NCI-H2227 (cell line): Measurements from ENCODE around the gene STX11.
A peak's percentile ranks its signal among the peaks of the same experiment; 100 is the strongest.

Source experiments
- DNase-seq: peaks from one replicate; lab custom pipeline; 2025; ENCODE audit not compliant: unreplicated experiment; lab: John Stamatoyannopoulos, UW

The STX11 gene

DNA sequence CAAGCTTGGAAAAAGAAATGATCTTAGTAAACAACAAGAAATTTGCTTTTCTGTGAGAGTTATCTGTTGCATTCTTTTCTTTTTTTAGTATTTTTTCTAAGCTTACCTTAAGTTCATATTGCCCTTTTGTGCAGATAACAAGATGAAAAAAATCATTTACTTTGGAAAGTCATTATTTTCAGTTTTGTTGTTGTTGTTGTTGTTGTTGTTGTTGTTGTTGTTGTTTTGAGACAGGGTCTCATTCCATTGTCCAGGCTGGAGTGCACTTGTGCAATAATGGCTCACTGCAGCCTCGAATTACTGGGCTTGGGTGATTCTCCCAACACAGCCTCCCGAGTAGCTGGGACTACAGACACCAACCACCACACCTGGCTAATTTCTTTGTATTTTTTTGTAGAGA is 8.8 kb upstream of the STX11 start:
- no peak for DNase-seq

DNA sequence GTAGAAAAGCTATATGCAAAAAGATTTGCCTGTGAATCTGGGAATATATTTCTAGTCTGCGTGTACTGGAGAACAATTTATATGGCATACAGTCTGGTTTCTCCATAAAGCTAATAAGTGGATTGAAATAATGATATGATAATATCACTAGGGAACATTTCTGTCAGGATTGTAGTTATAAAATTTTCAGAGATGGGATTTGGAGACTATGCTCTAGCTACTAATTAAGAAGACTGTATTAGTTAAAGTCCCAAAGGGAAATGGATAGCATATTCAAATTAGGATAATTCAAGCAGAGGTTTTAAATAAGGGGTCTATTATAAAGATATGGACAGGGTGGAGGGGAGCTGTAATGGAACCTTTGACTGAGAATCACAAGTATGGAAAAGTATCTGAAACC is 7.2 kb upstream of the STX11 start:
- DNase-seq = no peak

- DNase-seq = no peak
Observed at GRCh38 chr6:144143878-144144277, 6.4 kb upstream of the STX11 start.

GRCh38 chr6:144144996-144145395 is 5.3 kb upstream of the STX11 start:
- no peak for DNase-seq

DNA sequence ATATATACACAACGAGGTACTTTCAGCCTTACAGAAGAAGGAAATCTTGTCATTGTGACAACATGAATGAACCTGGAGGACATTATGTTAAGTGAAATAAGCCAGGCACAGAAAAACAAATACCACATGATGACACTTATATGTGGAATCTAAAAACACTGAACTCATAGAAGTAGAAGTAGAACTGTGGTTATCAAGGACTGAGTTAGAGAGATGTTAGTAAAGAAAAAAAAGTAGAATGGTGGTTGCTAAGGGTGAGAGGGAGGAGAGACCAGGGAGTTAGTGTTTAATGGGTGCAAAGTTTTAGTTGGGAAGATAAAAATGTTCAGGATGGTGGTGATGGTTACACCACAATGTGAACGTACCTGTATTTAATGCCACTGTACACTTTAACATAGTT is 4.8 kb upstream of the STX11 start:
- no peak for DNase-seq

GRCh38 chr6:144148886-144149285 is 1.4 kb upstream of the STX11 start:
- DNase-seq = no peak

- peak; percentile 3 for DNase-seq
Observed at GRCh38 chr6:144149558-144149893, 791 bp upstream of the STX11 start.

DNA sequence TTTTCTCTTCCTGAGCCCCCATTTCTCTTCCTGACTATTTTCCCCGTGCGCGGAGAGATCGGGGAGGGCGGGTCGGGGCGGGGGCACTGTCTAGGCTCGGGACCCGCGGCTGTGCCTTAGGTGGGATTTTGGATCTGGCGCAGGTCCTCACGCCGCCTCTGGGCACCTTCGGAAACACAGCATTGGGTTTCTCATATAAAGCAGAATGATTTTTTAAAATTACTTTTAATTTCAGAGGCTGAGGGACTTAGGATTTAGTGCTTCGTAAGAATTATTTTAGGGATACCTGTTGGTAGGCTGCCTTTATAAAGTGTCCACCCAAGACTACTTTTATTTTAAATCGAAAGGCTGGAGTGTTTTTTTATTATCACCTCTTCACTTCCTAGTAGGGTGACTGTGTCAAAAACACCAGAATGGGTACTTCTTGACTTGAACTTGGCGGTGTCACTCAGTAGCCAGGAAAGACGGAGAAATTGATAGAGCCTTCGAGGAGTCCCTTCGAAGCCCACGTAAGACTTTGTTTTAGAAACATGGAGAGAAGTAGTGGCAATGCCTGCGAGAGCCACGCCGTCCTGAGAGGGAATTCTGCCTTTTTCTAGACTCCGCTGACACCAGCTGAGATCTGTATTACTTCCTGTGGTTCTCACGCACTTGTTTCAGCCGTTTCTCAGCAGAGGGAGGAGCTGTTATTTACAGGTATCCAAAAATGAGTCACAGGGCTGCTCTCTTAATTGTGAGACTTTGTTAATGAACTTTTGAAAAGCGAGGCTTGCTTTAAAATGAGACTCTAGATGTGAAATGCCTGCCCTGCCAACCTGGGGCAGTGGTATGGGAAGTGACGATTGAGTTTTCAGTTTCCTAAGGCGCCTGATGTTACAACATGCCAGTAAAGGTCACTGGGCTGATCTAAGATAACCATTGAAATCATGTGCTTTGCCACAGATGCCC is 667 bp downstream of the STX11 start:
- DNase-seq = no peak

DNA sequence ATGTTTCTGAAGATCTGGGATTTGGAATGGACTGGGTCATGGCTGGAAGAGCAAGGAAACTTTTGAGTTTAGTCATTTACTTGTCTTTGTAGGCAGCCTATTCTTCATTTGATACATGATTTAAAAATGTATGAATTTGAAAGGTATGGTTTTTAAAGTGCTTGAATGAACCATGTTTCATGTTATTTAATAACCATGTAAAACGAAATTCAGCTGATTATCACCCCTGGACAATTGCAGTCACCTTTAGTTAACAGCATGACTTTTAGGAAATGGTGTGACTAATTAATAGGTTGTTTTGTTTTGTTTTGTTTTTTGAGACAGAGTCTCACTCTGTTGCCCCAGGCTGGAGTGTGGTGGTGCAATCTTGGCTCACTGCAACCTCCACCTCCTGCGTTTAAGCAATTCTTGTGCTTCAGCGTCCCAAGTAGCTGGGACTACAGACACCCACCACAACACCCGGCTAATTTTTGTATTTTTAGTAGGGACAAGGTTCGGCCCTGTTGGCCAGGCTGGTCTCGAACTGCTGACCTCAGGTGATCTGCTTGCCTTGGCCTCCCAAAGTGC is 2.1 kb downstream of the STX11 start:
- no peak for DNase-seq

- DNase-seq = no peak
Observed at GRCh38 chr6:144153260-144153659, 2.9 kb downstream of the STX11 start.

DNA sequence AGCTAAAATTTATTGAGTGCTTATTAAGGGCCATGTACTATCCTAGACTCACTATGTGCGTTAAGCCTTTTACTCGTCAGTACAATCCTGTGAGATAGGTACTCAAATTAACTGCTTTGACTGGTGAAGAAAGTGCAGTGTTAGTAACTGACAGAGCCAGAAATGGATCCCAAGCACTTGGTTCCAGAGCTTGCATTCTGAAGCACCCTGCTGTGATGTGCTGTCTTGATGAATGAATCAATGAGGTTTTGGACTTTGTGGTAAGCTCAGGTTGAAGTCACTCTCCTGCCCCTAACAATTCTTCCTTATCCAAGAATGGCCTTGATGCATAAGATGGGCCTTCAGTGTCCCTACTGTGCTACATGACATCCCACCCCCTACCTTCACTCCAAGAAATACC is 3.7 kb downstream of the STX11 start:
- DNase-seq = no peak

DNA sequence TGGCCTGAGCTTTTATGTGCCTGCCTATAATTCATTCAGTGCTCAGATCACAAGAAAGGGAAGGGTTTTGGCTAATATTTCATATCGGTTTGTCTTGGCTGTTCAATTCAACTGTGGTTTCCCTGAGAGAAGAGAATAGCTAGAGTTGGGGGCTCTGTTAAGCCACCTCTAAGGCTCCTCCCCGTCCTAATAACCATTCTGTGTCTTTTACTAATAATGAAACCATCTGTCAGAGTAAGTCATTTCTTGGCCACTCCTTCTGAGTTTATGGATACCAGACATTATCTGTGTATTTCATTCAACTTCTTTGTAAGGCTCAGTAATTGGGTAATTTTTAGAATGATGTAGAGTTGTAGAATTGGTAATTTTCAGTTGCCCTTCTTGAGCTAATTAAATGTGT is 5.2 kb downstream of the STX11 start:
- no peak for DNase-seq

DNA sequence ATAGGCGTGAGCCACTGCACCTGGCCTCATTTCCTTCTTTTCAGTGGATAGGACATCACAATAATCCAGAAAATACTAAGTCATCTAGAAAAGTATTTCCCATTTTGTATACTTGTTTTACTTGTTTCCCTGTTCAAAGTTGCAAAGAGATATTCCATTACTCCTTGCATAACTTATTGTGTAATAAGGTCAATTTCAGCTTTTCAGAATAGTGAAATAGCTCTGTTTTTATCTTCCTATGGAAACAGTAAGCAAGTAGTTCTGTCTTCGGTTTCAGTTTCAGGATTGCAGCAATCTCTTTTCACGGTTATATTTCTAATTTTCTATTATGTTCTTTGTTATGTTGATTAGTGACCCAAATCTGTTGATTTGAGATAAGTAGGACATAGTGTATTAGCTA is 6.0 kb downstream of the STX11 start:
- no peak for DNase-seq

DNA sequence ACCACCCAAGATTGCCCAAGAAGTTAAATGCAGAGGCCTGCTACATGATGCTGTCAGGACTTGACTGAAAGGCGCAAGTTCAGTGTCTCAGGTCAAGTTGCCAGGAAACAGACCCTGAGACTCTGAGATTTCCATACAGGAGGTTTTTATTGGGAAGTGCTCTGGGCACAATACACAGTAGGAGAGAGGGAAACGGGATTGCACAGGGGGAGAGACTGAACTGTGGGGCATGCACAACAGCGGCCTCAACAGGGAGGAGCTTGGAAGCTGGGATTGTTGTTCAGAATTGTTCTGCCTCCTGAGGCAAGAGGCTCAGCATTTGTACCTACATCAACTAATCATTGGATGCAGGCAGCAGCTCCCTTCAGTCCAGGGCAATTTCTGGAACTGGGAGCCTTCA is 6.7 kb downstream of the STX11 start:
- no peak for DNase-seq

DNA sequence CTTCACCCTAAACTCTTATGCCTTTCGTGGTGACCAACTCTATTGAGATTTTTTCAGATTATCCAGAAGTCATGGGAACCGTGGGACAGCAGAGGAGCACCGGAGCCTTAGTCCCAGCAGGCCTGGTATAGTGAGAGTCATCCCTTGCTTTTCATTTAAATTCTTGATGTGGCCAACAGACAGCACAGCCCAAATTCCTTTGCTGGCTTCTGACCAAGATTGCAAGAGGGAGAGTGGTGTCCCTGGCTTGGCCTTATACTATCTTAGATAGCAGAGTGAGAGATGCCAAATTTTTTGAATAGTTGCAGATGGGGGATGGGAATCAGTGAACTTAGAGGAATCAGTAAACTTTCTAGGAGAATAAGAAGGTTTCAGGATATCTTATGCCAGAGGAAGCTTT is 7.8 kb downstream of the STX11 start:
- no peak for DNase-seq

DNA sequence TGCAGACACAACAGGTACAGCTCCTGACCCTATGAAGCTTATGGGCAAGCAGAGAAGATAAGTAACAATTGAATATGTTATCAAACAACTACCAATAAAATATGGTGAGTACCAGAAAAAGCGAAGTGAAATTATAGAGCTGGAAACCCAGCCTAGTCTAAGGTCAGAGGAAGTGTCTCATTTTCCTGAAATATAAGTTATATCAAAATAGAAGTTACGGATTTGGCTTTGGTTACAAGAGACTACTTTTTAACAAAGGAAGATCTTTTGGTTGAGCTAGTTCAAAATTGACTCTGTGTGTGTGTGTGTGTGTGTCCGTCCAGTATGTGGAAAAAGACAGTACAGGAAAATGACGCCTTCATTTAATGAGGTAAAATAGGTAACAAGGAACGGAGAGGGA is 8.9 kb downstream of the STX11 start:
- DNase-seq = no peak

DNA sequence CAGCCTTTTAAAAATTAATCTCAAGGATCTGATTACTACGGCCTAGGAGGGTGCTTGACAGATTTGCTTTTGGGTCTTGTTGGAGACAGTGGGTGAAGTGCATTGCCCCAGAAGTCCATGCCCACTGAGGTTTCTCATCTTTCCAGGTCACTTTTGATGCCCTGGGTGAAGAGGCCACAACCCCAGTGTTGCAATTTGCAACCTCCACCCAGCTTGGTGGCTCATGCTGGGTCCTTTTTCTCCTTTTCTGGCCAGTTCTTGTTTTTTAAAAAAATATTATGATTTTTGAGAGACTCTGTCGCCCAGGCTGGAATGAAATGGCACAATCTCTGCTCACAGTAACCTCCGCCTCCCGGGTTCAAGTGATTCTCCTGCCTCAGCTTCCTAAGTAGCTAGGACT is 9.4 kb downstream of the STX11 start:
- no peak for DNase-seq

DNA sequence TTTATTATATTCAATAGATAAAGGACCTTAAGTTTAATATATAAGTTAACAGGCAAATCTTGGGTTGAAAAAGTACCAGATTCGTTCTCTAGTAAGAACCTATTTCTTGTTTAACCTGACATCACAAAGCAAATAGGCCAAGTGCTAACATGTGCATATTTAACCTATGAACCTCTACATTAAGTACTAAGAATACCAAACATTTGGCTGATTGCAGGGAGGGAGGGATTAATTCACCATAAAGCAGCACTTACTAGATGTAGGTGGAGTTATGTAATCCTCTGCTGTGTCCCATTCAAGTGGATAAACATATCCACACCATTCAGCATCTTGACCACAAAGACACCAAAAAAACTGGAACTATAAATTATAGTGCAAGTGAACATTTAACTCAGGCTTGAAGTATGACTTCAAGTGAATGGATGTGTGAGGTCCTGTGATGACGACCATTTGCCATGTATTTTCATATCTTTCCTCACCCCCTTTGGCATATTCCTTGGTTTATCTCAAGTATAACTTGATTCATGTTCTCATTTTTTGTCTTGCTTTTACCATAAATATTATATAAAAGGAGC is 10.2 kb downstream of the STX11 start:
- no peak for DNase-seq

DNA sequence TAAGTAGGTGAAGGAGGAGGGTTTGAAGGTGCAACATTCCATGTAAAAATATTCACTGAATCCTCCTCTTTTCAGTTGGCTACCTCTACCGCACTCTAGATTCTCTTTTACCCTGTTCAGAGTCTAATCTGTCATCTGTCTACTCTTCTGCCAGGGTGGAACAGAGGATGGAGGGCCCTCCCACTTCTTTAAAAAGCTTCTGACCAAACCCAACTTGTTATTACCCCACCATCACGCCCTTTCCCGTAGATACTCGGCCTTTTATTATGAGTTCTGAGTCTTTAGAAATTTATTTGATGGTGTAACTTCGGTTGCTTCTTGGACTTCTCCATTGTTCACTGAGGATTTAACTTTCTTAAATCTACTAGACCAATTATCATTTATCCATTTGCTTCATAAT is 11.7 kb downstream of the STX11 start:
- no peak for DNase-seq

DNA sequence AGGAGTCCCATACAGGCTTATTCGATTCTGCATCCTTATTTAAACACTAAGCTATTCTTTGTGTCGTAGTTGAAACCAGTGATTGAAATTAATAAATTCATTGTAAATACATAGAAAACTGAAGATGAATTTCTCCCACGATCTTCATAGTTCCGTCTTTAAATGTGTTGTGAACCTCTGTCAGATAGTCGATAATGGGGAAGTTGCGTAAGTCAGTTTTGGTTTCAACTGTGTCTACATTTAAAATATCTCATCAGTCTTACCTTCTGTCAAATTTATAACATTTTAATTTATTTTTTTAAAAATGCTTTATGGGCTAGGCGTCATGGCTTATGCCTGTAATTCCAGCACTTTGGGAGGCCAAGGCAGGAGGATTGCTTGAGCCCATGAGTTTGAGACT is 12.7 kb downstream of the STX11 start:
- no peak for DNase-seq

DNA sequence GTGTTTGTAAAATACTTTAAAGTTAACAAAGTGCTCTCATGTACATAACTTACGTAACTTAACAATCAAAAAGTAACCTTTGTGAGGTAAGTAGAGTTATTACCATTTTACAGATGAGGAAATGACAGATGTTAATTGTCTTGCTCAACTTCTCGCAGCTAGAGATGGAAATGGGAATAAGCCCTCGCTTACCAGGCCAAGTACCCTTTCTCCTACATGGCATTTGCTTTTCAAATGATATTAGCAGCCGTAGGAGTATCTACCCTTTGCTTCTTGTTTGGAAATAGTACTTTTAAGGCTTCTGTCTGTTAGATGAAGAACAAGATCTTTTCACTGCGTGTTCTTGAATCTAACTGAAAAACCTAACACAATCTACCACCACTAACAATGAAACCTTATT is 15.5 kb downstream of the STX11 start:
- no peak for DNase-seq

- no peak for DNase-seq
Observed at GRCh38 chr6:144170044-144170443, 19.7 kb downstream of the STX11 start.

GRCh38 chr6:144171406-144171805 is 21.1 kb downstream of the STX11 start:
- DNase-seq = no peak
